GM12878 (cell line): ENCODE results near the gene PYGB.

Experiments used
- ETV6 ChIP-seq, 2 experiments: fragments of 450-650 bp in 1 of 2; IDR thresholded peaks in 1 of 2; conservative IDR thresholded peaks in 1 of 2; 2 replicates each; pipeline ENCODE4 v1.6.1; 2014; ENCODE audit warnings: antibody characterized with exemption in 1 of 2, borderline replicate concordance in 1 of 2, low read depth in 1 of 2, mild to moderate bottlenecking in 1 of 2, moderate library complexity in 1 of 2
- FOXK2 ChIP-seq: fragments of 450-650 bp; IDR thresholded peaks from 2 replicates; pipeline ENCODE4 v1.6.1; 2017; ENCODE audit warnings: mild to moderate bottlenecking, moderate library complexity
- JUNB ChIP-seq: IDR thresholded peaks from 2 replicates; pipeline ENCODE4 v1.6.1; 2016; ENCODE audit warnings: antibody characterized with exemption, mild to moderate bottlenecking
- MTA2 ChIP-seq: fragments of 450-650 bp; IDR thresholded peaks from 2 replicates; pipeline ENCODE4 v1.6.1; 2016; ENCODE audit warnings: low read depth, mild to moderate bottlenecking, moderate library complexity
- POLR2A ChIP-seq: IDR thresholded peaks from 2 replicates; pipeline ENCODE4 v1.6.1; 2011; ENCODE audit warnings: low read depth, mild to moderate bottlenecking, low read length
- SRF ChIP-seq, 2 experiments: IDR thresholded peaks; 2 replicates each; pipeline ENCODE4 v1.6.1; 2011; ENCODE audit warnings: low read depth in 2 of 2, low read length in 2 of 2, mild to moderate bottlenecking in 1 of 2, moderate library complexity in 1 of 2
- ZZZ3 ChIP-seq: IDR thresholded peaks from 2 replicates; pipeline ENCODE4 v1.6.1; 2011; ENCODE audit warnings: low read depth; ENCODE audit not compliant: control insufficient read depth, insufficient read length
- TF ChIP-seq, protein P1 (sequence below), 3 experiments: IDR thresholded peaks in 2 of 3; conservative IDR thresholded peaks in 1 of 3; 2 replicates each; pipeline ENCODE4 v1.5.1; 2011; ENCODE audit warnings: low read depth in 3 of 3, low read length in 3 of 3, mild to moderate bottlenecking in 3 of 3, control low read depth in 2 of 3, moderate library complexity in 2 of 3, inconsistent platforms in 1 of 3, mixed read lengths in 1 of 3; ENCODE audit not compliant: control insufficient read depth in 2 of 3, insufficient read depth in 1 of 3; ENCODE audit errors: extremely low read depth in 1 of 3
- TF ChIP-seq, protein P2 (sequence below): IDR thresholded peaks from 2 replicates; pipeline ENCODE4 v1.6.1; 2012; ENCODE audit warnings: low read length, inconsistent platforms
- TF ChIP-seq, protein P3 (sequence below): fragments of 450-650 bp; conservative IDR thresholded peaks from 2 replicates; pipeline ENCODE4 v1.6.1; 2017; ENCODE audit warnings: mild to moderate bottlenecking, moderate library complexity

DNA sequence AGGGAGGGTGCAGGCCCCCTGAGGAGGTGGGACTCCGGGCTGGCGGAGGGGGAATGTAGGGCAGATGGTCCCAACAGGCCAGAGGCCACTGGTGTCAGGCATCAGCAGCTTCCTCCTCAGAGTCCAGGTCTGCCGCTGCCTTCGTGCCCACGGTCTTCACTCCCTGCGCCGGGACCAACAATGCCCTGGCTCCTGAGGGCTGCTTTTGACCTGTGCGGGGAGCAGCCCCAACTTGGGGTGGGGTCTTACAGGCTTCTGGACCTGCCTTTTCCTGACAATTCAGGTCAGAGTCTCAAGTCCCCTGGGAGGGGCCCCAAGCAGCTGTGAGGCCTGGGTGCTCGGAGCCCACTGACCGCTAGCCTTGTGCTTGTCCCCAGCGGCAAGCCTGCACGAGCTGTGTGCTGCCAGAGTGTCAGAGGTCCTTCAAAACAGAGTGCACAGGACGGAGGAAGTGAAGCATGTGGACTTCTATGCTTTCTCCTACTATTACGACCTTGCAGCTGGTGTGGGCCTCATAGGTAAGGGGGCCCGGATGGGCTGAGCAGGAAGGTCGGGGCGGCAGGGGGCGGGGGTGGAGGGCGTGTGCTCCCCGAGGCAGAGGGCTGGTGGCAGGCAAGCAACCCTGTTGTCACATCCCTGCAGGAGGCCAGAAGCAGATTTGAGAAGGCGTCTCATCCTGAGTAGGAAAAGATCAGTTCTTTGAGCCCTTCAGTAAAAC lies 25.3 kb upstream of the PYGB start:
- TF ChIP-seq ETV6 (conservative IDR thresholded peaks at IDR 0.05 in 1 of 2, IDR thresholded peaks at IDR 0.05 in 1 of 2; ENCODE audit: borderline replicate concordance in 1 of 2, low read depth in 1 of 2) (no peak), ZZZ3 (no peak), JUNB (no peak), SRF (IDR thresholded peaks at IDR 0.05; ENCODE audit: low read depth in 2 of 2, low read length in 2 of 2) (no peak), FOXK2 (no peak), POLR2A (peak; percentile 7; the same call in 1 of the 2 replicates), MTA2 (no peak)
- TF ChIP-seq, protein P1, sequence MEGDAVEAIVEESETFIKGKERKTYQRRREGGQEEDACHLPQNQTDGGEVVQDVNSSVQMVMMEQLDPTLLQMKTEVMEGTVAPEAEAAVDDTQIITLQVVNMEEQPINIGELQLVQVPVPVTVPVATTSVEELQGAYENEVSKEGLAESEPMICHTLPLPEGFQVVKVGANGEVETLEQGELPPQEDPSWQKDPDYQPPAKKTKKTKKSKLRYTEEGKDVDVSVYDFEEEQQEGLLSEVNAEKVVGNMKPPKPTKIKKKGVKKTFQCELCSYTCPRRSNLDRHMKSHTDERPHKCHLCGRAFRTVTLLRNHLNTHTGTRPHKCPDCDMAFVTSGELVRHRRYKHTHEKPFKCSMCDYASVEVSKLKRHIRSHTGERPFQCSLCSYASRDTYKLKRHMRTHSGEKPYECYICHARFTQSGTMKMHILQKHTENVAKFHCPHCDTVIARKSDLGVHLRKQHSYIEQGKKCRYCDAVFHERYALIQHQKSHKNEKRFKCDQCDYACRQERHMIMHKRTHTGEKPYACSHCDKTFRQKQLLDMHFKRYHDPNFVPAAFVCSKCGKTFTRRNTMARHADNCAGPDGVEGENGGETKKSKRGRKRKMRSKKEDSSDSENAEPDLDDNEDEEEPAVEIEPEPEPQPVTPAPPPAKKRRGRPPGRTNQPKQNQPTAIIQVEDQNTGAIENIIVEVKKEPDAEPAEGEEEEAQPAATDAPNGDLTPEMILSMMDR (IDR thresholded peaks at IDR 0.05 in 2 of 3, conservative IDR thresholded peaks at IDR 0.05 in 1 of 3; ENCODE audit: control insufficient read depth in 2 of 3, extremely low read depth in 1 of 3, insufficient read depth in 1 of 3, low read depth in 3 of 3, low read length in 3 of 3), result no peak
- TF ChIP-seq, protein P2, sequence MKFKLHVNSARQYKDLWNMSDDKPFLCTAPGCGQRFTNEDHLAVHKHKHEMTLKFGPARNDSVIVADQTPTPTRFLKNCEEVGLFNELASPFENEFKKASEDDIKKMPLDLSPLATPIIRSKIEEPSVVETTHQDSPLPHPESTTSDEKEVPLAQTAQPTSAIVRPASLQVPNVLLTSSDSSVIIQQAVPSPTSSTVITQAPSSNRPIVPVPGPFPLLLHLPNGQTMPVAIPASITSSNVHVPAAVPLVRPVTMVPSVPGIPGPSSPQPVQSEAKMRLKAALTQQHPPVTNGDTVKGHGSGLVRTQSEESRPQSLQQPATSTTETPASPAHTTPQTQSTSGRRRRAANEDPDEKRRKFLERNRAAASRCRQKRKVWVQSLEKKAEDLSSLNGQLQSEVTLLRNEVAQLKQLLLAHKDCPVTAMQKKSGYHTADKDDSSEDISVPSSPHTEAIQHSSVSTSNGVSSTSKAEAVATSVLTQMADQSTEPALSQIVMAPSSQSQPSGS, result no peak
- TF ChIP-seq, protein P3, sequence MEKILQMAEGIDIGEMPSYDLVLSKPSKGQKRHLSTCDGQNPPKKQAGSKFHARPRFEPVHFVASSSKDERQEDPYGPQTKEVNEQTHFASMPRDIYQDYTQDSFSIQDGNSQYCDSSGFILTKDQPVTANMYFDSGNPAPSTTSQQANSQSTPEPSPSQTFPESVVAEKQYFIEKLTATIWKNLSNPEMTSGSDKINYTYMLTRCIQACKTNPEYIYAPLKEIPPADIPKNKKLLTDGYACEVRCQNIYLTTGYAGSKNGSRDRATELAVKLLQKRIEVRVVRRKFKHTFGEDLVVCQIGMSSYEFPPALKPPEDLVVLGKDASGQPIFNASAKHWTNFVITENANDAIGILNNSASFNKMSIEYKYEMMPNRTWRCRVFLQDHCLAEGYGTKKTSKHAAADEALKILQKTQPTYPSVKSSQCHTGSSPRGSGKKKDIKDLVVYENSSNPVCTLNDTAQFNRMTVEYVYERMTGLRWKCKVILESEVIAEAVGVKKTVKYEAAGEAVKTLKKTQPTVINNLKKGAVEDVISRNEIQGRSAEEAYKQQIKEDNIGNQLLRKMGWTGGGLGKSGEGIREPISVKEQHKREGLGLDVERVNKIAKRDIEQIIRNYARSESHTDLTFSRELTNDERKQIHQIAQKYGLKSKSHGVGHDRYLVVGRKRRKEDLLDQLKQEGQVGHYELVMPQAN, result no peak
